ENCODE measurements around the gene DNAL4. TPM values are rescaled to one million over a fixed set of nuclear protein-coding genes. Genes with fewer than 3 reads are reported as not detected.

DNAL4 gene
- polyA plus RNA-seq, 3 donors: 8.9 to 9.3 (median 9.0) TPM

- WGBS (ENCODE audit: insufficient coverage): 0% methylated on average over 1 of the region's 4 CpGs
- intact Hi-C loops (cut with micrococcal nuclease): loop anchor here in 1 of 2 donors (10.0 kb wide), 1 partner anchor 1090 kb away; no protein-coding TSS in a partner anchor
- no peaks in the 10 kb centered on the region for H3K4me1 ChIP-seq (ENCODE audit: control insufficient read depth in 1 of 2, insufficient read depth in 2 of 2, low read length in 2 of 2)
- H3K4me3 Mint-ChIP-seq: no peak overlapping the region
- H2AFZ ChIP-seq (ENCODE audit: insufficient read depth, low read depth, low read length, poor library complexity, severe bottlenecking): no peak overlapping the region
- no peaks in the 10 kb centered on the region for H3K4me1 Mint-ChIP-seq
- no peak overlapping the region for H3K27ac Mint-ChIP-seq
- H3K9me3 Mint-ChIP-seq: peaks cover 0 to 4% (median 0%) of the 10 kb centered on the region in 7 donors
- H3K79me2 ChIP-seq (ENCODE audit: insufficient read depth, low read length): no peaks in the 10 kb centered on the region
- no peak overlapping the region for H3K4me2 ChIP-seq (replicated peaks; ENCODE audit: extremely low read depth, low read length, poor library complexity, severe bottlenecking)
- TF ChIP-seq CTCF (IDR thresholded peaks at IDR 0.05): peak; percentile 28
- peak; percentile 15 to 31 (median 15) for DNase-seq
- H3K36me3 ChIP-seq (replicated peaks in 1 of 2; ENCODE audit: control insufficient read depth in 1 of 2, insufficient read depth in 2 of 2, low read length in 2 of 2): no peaks in the 10 kb centered on the region
- H3K27me3 ChIP-seq (ENCODE audit: control insufficient read depth in 2 of 2, insufficient read depth in 2 of 2, low read length in 2 of 2): no peaks in the 10 kb centered on the region
- H3K27me3 Mint-ChIP-seq (ENCODE audit: low read depth in 3 of 3): peaks cover 0 to 8% (median 0%) of the 10 kb centered on the region in 3 donors
- no peaks in the 10 kb centered on the region for H3K36me3 Mint-ChIP-seq
- H4K20me1 ChIP-seq (ENCODE audit: insufficient read depth, low read length): no peaks in the 10 kb centered on the region
- peaks cover 0 to 5% of the 10 kb centered on the region in 2 donors for H3K9me3 ChIP-seq (replicated peaks in 1 of 2; ENCODE audit: control insufficient read depth in 1 of 2, insufficient read depth in 1 of 2, low read length in 2 of 2)
- H3K9ac ChIP-seq (ENCODE audit: insufficient read depth, low read length, poor library complexity, severe bottlenecking): no peak overlapping the region
- no peak overlapping the region for H3K27ac ChIP-seq (ENCODE audit: low read depth in 1 of 2, low read length in 2 of 2)
- no peak overlapping the region for H3K4me3 ChIP-seq (replicated peaks in 1 of 3; ENCODE audit: low read depth in 2 of 3, low read length in 3 of 3)
Measured at GRCh38 chr22:38824585-38824984, 30.6 kb upstream of the DNAL4 start.

GRCh38 chr22:38823637-38824036 is 29.7 kb upstream of the DNAL4 start:
- Histone ChIP-seq H3K27me3 (ENCODE audit: control insufficient read depth in 2 of 2, insufficient read depth in 2 of 2, low read length in 2 of 2) (no peaks in the 10 kb centered on the region), H3K36me3 (replicated peaks in 1 of 2; ENCODE audit: control insufficient read depth in 1 of 2, insufficient read depth in 2 of 2, low read length in 2 of 2) (no peaks in the 10 kb centered on the region), H3K27ac (ENCODE audit: low read depth in 1 of 2, low read length in 2 of 2) (no peak overlapping the region), H3K9me3 (replicated peaks in 1 of 2; ENCODE audit: control insufficient read depth in 1 of 2, insufficient read depth in 1 of 2, low read length in 2 of 2) (peaks cover 0 to 1% of the 10 kb centered on the region in 2 donors), H3K9ac (ENCODE audit: insufficient read depth, low read length, poor library complexity, severe bottlenecking) (no peak overlapping the region), H2AFZ (ENCODE audit: insufficient read depth, low read depth, low read length, poor library complexity, severe bottlenecking) (no peak overlapping the region), H3K4me3 (replicated peaks in 1 of 3; ENCODE audit: low read depth in 2 of 3, low read length in 3 of 3) (no peak overlapping the region), H3K79me2 (ENCODE audit: insufficient read depth, low read length) (no peaks in the 10 kb centered on the region), H4K20me1 (ENCODE audit: insufficient read depth, low read length) (no peaks in the 10 kb centered on the region), H3K4me2 (replicated peaks; ENCODE audit: extremely low read depth, low read length, poor library complexity, severe bottlenecking) (no peak overlapping the region), H3K4me1 (ENCODE audit: control insufficient read depth in 1 of 2, insufficient read depth in 2 of 2, low read length in 2 of 2) (no peaks in the 10 kb centered on the region)
- Mint-ChIP-seq H3K36me3 (no peaks in the 10 kb centered on the region), H3K27ac (no peak overlapping the region), H3K9me3 (peaks cover 0 to 1% (median 0%) of the 10 kb centered on the region in 7 donors), H3K4me3 (no peak overlapping the region), H3K27me3 (ENCODE audit: low read depth in 3 of 3) (peaks cover 0 to 11% (median 0%) of the 10 kb centered on the region in 3 donors), H3K4me1 (no peaks in the 10 kb centered on the region)
- DNase-seq: no peak
- intact Hi-C loops (cut with micrococcal nuclease): loop anchor here in 1 of 2 donors (10.0 kb wide), 1 partner anchor 1091 kb away; no protein-coding TSS in a partner anchor
- WGBS (ENCODE audit: insufficient coverage): no CpG with 5 or more reads among the region's 2 CpGs
- TF ChIP-seq CTCF (IDR thresholded peaks at IDR 0.05): no peak
